ENCODE measurements around the gene CHCHD3.

DNA sequence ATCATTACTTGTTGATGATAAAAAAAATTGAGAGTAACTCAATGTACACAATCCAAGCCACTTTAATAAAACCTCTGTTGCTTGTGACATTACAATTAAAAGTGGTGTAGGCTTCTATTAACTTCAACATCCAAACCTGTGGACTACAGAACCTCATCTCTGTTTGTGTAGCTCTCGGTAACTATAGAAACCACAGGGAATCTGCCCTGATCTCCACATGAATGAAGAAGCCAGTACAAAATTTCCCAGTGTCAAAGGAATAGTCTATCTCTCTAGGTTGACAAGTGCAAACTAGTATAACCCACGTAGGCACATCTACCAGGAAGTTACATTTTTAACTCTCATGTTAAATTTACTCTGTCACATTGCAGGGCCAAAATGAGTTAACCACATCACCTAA is 204.3 kb downstream of the CHCHD3 start:
- no peak for TF ChIP-seq CTCF (conservative IDR thresholded peaks at IDR 0.05 in 1 of 2, IDR thresholded peaks at IDR 0.05 in 1 of 2; ENCODE audit: extremely low read depth in 1 of 2, insufficient read depth in 1 of 2, low read depth in 1 of 2, low read length in 2 of 2)
- no peak for TF ChIP-seq EZH2 (IDR thresholded peaks at IDR 0.05; ENCODE audit: borderline replicate concordance, low read length)
